GM12891 (cell line): ENCODE data around the gene KHSRP.

Experiments used
- DNase-seq: peaks from one replicate; pipeline ENCODE4 v3.0.0; 2011; ENCODE audit warnings: low spot score; ENCODE audit not compliant: insufficient read length
- FAIRE-seq: peaks from 2 replicates; lab custom pipeline; 2011; peaks lifted over from hg19 to GRCh38; lab: Jason Lieb, UNC
- PAX5 ChIP-seq: IDR thresholded peaks from 2 replicates; pipeline ENCODE4 v1.6.1; 2011; ENCODE audit warnings: low read length, moderate library complexity, mild to moderate bottlenecking; ENCODE audit not compliant: insufficient read depth, severe bottlenecking
- POLR2A ChIP-seq: IDR thresholded peaks from 2 replicates; pipeline ENCODE4 v1.6.1; 2011; ENCODE audit warnings: low read depth, low read length, control low read depth
- POLR2AphosphoS5 ChIP-seq: IDR thresholded peaks from 2 replicates; pipeline ENCODE4 v1.6.1; 2011; ENCODE audit warnings: low read depth, low read length, control low read depth
- POU2F2 ChIP-seq: IDR thresholded peaks from 2 replicates; pipeline ENCODE4 v1.6.1; 2011; ENCODE audit warnings: low read depth, mild to moderate bottlenecking, control low read depth, low read length, moderate library complexity
- SPI1 ChIP-seq: IDR thresholded peaks from 2 replicates; pipeline ENCODE4 v1.6.1; 2011; ENCODE audit warnings: low read depth, low read length, control low read depth
- TAF1 ChIP-seq: IDR thresholded peaks from 2 replicates; pipeline ENCODE4 v1.6.1; 2011; ENCODE audit warnings: low read depth, low read length, control low read depth

The KHSRP gene

DNA sequence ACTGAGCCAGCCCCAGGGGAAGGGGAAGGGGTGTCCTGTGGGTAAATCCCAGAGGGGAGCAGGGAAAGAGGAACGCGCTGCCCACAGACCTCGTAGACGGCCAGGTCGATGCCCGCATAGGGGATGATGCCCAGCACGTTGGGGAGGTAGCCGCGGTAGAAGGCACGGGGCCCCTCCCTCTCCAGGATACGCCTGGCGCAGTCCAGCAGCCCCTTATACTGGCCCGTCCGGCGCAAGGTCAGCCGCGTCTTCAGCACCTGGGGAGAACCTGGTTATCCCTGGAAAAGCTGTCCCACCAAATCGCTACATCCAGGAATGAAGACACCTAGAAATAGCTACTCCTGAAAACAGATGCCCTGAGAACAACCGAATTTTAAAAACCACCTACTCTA, 27.6 kb upstream of the KHSRP start:
- TF ChIP-seq POLR2AphosphoS5 (no peak), POLR2A (no peak), TAF1 (no peak), POU2F2 (no peak), PAX5 (no peak), SPI1 (no peak)
- FAIRE-seq (no peak), DNase-seq (no peak)

DNA sequence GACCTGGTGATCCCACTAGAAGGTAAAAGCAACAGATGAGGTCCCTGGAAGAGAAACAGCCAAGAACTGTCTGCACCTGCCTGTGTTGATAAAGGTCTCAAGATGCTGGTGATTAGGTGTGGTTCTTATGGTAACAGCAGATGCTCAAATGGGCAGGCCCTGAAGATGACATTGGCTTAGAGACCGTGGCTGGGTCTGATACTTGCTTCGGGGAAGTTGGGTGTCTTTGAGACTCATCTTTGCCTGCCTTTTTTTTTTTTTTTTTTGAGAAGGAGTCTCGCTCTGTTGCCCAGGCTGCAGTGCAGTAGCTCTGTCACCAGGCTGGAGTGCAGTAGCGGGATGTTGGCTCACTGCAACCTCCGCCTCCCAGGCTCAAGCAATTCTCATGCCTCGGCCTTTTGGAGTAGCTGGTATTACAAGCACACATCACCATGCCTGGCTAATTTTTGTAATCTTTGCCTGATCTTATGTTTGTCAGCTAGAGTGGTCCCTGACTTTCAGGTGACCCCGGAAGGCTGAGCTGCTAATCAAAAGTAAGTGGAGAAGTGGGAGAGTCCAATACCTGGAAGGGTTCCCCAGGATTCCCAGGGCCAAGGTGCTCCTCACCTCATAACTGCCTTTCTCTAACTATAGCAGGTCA, 27.1 kb upstream of the KHSRP start:
- TF ChIP-seq POLR2A (no peak), PAX5 (no peak), SPI1 (no peak), TAF1 (no peak), POLR2AphosphoS5 (no peak), POU2F2 (no peak)
- FAIRE-seq (no peak), DNase-seq (no peak)

DNA sequence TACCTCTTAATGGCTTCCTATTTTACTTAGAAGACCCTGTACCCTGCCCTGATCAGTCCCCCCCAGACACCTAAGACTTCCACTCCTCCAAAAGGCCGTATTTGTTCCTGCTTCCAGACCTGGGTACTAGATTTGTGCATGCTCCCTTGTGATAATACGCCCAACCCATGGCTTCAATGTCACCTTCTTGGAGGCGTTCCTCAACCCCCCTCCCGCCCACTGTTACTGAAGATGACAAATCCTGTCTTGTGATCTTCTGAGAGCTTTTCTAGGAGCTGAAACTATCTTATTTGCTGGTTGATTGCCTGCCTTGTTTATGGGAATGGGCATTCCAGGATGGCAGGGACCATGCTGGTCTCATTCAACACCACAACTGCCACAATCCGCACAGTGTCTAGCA, 25.6 kb upstream of the KHSRP start:
- FAIRE-seq (no peak), DNase-seq (no peak)
- TF ChIP-seq POU2F2 (no peak), POLR2AphosphoS5 (no peak), POLR2A (no peak), PAX5 (no peak), TAF1 (no peak), SPI1 (no peak)

DNA sequence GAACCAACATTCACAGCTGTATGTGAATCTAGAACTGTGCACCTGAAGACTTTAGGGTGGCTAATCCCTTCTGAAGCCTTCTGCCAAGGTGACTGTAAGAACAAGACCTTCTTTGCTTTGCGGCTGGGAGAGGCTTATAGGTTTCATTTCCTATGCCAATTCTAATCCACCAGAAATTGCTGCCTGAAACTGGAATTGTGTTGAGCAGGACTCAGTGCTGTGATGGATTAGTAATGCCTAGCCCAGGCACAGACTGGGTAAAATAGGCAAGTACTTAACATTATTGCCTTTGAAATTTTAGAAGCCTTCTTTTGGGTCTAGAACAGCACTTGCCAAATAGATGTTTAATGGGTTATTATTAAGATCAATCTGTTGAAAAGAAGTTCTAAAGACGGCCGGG, 23.4 kb upstream of the KHSRP start:
- DNase-seq (no peak), FAIRE-seq (no peak)
- no peak for TF ChIP-seq POLR2AphosphoS5
- TF ChIP-seq PAX5, result no peak
- TF ChIP-seq POU2F2, result no peak
- TF ChIP-seq POLR2A, result no peak
- TF ChIP-seq SPI1, result no peak
- TF ChIP-seq TAF1, result no peak

DNA sequence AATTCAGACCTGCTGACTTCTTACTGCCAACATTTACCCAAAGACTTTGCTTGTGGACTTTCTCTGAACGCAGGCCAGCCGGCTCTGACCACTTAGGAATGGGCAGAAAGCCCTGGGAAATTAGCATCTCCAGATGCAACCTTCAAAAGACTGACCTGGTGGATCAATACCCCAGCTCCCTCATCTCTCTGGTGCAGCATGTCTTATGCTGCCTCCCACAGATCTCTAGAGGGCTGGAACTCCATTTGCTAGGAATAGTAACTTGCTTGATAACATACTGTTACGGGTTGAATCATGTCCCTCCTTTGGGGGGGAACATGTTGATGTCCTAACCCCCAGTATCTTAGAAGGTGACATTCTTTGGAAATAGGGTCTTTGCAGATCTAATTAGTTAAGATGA, 21.8 kb upstream of the KHSRP start:
- DNase-seq, result no peak
- no peak for TF ChIP-seq PAX5
- no peak for TF ChIP-seq POU2F2
- no peak for TF ChIP-seq POLR2A
- FAIRE-seq, result no peak

DNA sequence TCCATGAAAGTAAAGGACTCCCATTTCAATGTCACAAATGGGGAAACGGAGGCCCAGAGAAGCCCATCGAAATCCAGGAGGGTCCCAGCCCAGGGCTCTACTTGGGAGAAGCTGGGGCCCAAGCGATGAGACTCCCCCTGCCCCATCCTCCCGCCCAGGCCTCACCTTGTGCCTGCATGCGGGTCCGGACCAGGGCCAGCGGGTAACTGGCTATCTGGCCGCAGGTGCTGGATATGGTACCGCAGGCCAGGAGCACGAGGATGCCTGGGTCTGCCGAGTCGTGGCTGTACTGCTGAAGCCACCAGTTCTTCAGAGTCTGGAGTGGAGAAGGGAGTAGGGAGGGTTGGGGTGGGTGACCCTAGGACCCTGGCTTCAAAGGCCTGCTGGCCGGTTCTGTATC, 19.4 kb upstream of the KHSRP start:
- FAIRE-seq (no peak), DNase-seq (no peak)
- TF ChIP-seq SPI1 (no peak), POLR2A (no peak), PAX5 (no peak), POU2F2 (no peak), TAF1 (no peak), POLR2AphosphoS5 (no peak)

DNA sequence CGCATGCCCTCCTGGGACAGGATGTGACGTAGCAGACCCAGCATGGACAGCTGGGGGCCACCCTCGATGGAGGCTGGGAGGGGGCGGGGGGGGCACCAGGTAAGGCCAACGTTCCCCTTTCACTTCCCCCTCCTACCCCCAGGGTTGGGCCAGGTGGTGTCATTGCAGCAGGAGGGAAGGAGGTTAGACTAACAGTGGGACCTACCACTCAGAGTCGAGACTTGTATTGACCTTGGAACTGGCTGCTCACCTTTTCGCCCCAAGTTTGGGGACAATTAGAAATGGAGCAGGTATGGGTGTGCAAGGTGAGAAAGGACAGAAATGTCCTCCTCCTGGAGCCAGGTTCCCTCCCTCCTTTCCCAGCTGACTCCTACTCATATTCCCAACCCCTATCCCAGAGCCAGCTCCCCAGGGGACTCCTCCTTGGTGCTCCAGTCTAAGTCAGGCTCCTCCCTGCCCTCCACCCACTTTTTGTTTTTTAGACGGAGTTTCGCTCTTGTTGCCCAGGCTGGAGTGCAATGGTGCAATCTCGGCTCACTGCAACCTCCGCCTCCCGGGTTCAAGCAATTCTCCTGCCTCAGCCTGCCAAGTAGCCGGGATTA, 17.6 kb upstream of the KHSRP start:
- FAIRE-seq (no peak), DNase-seq (no peak)
- no peak for TF ChIP-seq POLR2A
- no peak for TF ChIP-seq POLR2AphosphoS5
- no peak for TF ChIP-seq PAX5
- TF ChIP-seq TAF1, result no peak
- TF ChIP-seq SPI1, result no peak
- no peak for TF ChIP-seq POU2F2

DNA sequence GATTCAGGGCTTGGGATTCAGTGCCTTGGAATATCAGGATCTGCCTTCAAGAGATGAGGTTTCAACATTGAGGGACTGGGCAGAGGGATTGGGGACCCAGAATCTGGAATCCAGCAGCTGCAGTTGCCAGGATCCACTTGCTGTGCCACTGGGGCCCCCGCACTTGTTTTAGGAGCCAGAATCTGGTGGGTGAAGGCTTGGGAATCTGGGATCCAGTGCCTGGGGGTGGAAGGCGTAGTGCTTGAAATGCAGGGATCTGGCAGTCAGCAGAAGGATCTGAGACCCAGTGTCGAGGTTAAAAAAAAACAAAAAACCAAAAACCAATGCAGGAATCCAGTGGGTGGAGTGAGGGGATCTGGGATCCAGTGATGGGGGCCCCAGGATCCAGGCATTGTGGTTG, 16.3 kb upstream of the KHSRP start:
- no peak for FAIRE-seq
- no peak for DNase-seq
- no peak for TF ChIP-seq POLR2A
- no peak for TF ChIP-seq TAF1
- TF ChIP-seq PAX5, result no peak
- no peak for TF ChIP-seq SPI1
- TF ChIP-seq POU2F2, result no peak

DNA sequence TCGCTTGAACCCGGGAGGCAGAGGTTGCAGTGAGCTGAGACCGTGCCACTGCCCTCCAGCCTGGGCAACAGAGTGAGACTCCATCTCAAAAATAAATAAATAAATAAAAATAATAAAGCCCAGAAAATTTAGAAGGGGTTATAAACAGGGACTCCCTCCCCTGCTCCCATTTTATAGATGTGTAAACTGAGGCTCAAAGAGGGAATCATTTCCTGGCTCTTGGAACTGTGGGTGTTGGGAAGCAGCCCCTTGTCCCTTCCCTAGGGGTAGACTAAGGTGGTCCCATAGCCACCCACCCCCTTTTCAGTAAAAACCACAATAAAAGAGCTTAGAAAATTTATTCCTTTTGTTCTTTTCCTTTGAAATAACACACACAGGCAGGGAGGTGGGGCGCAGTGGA, 15.1 kb upstream of the KHSRP start:
- DNase-seq (no peak), FAIRE-seq (no peak)
- TF ChIP-seq POU2F2 (no peak), POLR2AphosphoS5 (no peak)

DNA sequence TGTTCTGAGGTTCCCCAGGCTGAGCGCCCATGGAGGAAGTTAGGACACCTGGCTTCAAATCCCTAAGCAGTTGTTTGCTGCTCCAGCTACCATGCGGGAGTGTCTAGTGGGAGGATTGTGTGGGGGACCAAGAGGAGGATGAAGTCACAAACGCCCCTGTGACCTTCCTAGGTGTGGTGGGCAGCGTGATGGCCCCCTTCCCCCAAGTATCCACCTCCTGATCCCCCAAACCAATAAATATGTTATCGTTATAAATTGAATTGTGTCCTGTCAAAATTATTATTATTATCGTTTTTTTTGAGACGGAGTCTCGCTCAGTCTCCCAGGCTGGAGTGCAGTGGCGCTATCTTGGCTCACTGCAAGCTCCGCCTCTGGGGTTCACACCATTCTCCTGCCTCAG, 9.1 kb upstream of the KHSRP start, which contains the start of gene SLC25A41:
Gene SLC25A41 (minus strand): TSS at position 101 of the 400 bp plus-strand sequence. CDS start 70 bp downstream, at position 31.
- DNase-seq (no peak), FAIRE-seq (no peak)
- TF ChIP-seq POU2F2 (no peak), PAX5 (no peak), POLR2AphosphoS5 (no peak), SPI1 (no peak), POLR2A (no peak), TAF1 (no peak)
